Measurements from ENCODE around the gene NPIPB8.
"Not testable (repeated sequence)": the region's sequence is repeated elsewhere in the genome, so short reads cannot be mapped to it uniquely, and the experiment has no call there.

The NPIPB8 gene

DNA sequence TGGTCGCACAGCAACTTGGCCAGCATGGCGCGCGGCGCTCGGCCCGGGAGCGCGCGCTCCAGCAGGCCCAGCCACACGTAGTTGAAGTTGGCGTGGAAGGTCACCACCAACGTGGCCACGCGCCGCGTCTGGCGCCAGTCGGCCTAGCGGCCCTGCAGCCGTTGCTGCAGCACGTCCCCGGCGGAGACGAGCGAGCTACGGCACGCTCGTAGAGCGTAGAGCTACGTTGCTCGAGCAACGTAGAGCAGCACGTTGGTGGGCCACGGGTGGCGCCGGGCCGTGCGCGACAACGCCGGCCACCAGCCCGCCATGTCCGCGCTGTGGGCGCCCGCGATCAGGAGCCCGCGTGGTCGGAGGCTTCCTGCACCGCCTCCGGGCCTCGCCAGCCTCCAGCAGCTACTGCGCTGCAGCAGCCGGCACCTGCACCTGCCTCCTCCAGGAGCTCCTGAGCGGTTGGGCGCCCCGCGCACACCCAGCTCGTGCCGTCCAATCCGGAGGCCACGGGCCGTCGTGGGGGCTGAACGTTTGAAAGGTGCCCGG, 14.6 kb upstream of the NPIPB8 start:
- DNase-seq (ENCODE audit: low read depth in 2 of 2, low spot score in 1 of 2): peak in 1 of 2 donors; percentile 25

DNA sequence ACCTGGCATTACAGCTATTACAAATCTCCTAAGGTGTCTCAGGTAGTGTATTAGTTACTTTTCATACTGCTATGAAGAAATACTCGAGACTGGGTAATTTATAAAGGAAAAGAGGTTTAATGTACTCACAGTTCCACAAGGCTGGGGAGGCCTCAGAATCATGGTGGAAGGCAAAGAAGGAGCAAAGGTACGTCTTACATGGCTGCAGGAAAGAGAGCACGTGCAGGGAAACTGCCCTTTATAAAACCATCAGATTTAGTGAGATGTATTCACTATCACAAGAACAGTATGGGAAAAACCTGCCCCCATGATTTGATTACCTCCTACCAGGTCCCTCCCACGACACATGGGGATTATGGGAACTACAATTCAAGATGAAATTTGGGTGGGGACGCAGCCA, 7.0 kb upstream of the NPIPB8 start:
- not testable (repeated sequence) for DNase-seq (ENCODE audit: low read depth in 2 of 2, low spot score in 1 of 2)

DNA sequence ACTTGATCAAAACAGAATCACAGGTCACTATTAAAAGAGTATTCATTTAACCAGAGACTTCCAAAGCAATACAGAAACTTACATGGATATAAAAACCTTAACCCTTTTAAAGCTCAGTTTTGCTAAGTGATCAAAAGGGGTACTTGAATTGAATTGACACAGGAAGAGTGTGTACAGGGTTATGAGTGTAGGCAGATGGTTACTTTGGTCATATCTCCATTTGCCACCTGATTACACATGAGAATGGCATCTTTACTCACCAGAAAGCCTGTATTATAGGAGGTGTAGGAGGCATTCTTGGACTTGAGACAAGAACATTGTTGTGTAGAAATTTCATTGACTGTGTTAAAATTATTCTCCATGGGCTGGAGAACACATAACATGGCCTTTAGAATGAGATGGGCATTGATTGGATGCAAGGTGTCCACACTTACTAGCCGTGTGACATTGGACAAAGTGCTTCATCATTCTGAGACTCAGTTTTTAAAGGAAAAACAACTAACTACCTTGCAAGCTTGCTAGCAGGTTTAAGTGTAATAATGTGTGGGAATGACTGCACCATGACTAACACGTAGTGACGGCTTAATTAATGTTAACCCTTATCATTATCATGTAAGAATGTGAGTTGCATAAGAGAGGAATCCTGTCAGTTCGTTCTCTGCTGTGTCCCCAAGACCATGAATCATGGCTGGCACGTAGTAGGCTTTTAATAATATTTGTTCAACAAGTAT, 1.6 kb upstream of the NPIPB8 start:
- not testable (repeated sequence) for DNase-seq (ENCODE audit: low read depth in 2 of 2, low spot score in 1 of 2)

DNA sequence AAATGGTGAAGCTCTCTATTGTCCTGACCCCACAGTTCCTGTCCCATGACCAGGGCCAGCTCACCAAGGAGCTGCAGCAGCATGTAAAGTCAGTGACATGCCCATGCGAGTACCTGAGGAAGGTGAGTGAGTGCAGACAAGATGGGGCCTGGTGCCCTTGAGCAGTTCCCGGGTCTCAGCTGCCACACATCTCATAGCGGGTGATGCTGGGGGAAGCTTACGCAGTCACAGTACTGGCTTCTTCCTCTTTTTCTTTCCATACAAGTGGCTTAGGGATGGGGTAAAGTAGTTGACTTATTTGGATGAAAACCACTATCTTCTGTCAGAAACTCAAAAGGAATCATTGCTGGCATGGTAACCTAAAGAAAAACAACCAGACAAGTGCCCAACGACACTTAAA, 494 bp downstream of the NPIPB8 start:
- not testable (repeated sequence) for DNase-seq (ENCODE audit: low read depth in 2 of 2, low spot score in 1 of 2)

DNA sequence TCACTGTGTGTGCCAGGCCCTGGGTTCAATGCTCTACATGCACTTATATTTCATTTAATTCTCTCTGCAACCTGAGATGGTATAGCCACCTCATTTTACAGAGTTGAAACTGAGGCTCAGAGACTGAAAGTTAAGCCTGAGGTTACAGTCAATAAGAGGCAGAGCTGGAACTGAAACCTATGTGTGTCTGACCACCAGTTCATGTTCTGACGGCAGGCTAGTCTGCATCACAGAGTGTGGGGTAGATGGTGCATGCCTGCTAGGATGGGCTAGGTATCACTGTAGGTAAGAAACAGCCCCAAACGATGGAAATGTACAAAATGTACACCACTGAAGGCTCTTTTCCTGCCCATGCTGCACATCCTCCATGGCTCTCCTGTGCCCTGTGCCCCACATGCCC, 2.1 kb downstream of the NPIPB8 start:
- DNase-seq (ENCODE audit: low read depth in 2 of 2, low spot score in 1 of 2): not testable (repeated sequence)

GRCh38 chr16:28666264-28666663, 28.4 kb downstream of the NPIPB8 start:
- DNase-seq (ENCODE audit: low read depth in 2 of 2, low spot score in 1 of 2): not testable (repeated sequence)

- not testable (repeated sequence) for DNase-seq (ENCODE audit: low read depth in 2 of 2, low spot score in 1 of 2)
Observed at GRCh38 chr16:28667480-28667879, 29.6 kb downstream of the NPIPB8 start.

- DNase-seq (ENCODE audit: low read depth in 2 of 2, low spot score in 1 of 2): not testable (repeated sequence)
Observed at GRCh38 chr16:28668199-28668598, 30.3 kb downstream of the NPIPB8 start.

DNA sequence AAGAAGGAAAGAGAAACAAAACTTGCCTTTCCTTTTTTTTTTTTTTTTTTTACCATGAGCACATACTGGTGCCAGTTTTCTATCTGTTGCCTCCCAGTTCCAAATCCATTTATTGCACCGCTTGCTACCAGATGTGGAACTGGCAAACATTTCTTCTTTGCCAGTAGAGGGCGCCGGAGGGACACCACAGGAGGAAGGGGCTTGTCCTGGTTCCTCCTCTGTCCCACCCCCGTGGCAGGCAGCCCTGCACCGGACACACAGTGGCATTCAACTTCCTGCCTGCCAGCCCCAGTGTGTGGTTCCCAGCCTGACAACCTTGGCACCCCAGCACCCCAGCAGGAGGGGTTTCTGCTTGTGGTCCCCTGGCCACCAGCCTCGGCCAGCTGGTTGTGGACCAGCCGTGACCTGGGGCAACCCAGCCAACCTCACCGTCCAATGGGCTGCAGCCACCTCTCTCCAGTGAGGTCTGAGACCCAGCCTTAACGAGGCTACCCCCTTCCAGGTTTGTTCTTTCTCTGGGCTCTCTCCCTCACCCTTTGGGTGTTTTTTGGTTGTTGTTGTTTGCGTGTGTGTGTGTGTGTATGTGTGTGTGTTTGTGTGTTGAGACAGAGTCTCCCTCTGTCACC, 50.6 kb downstream of the NPIPB8 start:
- DNase-seq (ENCODE audit: low read depth in 2 of 2, low spot score in 1 of 2): not testable (repeated sequence)

- not testable (repeated sequence) for DNase-seq (ENCODE audit: low read depth in 2 of 2, low spot score in 1 of 2)
Observed at GRCh38 chr16:28689425-28689824, 51.6 kb downstream of the NPIPB8 start.

- not testable (repeated sequence) for DNase-seq (ENCODE audit: low read depth in 2 of 2, low spot score in 1 of 2)
Observed at GRCh38 chr16:28691722-28692121, 53.9 kb downstream of the NPIPB8 start.

DNA sequence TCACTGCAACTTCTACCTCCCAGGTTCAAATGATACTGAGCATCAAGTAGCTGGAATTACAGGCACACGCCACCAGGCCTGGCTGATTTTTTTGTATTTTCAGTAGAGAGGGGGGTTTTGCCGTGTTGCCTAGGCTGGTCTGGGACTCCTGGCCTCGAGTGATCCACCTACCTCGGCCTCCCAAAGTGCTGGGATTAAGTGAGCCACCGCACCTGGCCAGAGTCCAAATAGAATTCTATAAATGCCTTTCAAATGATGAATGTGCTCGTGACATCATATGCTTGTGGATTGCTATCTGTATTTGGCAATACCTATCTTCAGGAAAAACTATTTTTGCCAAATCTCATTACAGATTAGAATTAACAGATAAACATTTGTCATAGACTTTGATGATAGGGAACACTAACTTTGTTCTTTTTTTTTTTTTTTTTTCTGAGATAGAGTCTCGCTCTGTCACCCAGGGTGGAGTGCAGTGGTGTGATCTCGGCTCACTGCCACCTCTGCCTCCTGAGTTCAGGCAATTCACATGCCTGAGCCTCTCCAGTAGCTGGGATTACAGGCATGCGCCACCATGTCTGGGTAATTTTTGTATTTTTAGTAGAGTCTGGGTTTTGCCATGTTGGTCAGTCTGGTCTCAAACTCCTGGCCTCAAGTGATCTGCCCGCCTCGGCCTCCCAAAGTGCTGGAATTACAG, 55.5 kb downstream of the NPIPB8 start:
- not testable (repeated sequence) for DNase-seq (ENCODE audit: low read depth in 2 of 2, low spot score in 1 of 2)

GRCh38 chr16:28699792-28700191, 61.9 kb downstream of the NPIPB8 start:
- DNase-seq (ENCODE audit: low read depth in 2 of 2, low spot score in 1 of 2): not testable (repeated sequence)

GRCh38 chr16:28700349-28700748, 62.5 kb downstream of the NPIPB8 start:
- DNase-seq (ENCODE audit: low read depth in 2 of 2, low spot score in 1 of 2): not testable (repeated sequence)

DNA sequence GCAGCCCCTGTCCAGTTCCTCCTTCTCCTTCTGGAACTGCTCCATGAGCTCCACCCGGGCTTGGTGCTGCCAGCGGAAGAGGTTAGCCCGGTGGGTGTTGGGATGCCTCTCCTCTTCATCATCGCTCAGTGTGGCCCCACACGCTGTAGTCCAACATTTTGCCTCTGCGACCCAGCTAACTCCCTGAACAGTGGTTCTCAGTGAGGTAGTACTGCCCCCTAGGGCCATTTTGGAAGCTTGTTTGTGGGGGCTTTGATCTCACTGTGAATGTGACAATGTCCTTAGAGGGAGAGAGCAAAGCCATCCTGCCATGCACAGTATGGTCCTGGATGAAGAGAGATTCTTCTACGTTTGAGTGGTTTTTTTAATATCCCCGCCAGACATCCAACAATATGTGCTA, 63.5 kb downstream of the NPIPB8 start:
- not testable (repeated sequence) for DNase-seq (ENCODE audit: low read depth in 2 of 2, low spot score in 1 of 2)

- DNase-seq (ENCODE audit: low read depth in 2 of 2, low spot score in 1 of 2): not testable (repeated sequence)
Observed at GRCh38 chr16:28704246-28704645, 66.4 kb downstream of the NPIPB8 start.

All from stimulated activated CD8-positive, alpha-beta memory T cell treated with anti-CD3 and anti-CD28 coated beads, Interleukin-4, amount 100 ng/mL, for 1 hour (primary cell).